ENCODE data around the gene TEDDM1.

TEDDM1 gene

GRCh38 chr1:182395906-182396305, 4.6 kb downstream of the TEDDM1 start:
- no peak for DNase-seq (ENCODE audit: extremely low read depth, low read depth)
- TF ChIP-seq CTCF (IDR thresholded peaks at IDR 0.05; ENCODE audit: low read depth, low read length, missing control alignments) = no peak
- no peak overlapping the region for H3K4me3 ChIP-seq (replicated peaks; ENCODE audit: low read depth, low read length)

GRCh38 chr1:182394055-182394775, 6.3 kb downstream of the TEDDM1 start:
- no peak for TF ChIP-seq CTCF (IDR thresholded peaks at IDR 0.05; ENCODE audit: low read depth, low read length, missing control alignments)
- no peak overlapping the region for H3K4me3 ChIP-seq (replicated peaks; ENCODE audit: low read depth, low read length)
- DNase-seq (ENCODE audit: extremely low read depth, low read depth) = no peak

- no peak for DNase-seq (ENCODE audit: extremely low read depth, low read depth)
- no peak for TF ChIP-seq CTCF (IDR thresholded peaks at IDR 0.05; ENCODE audit: low read depth, low read length, missing control alignments)
- peak overlapping the region; percentile 96 for H3K4me3 ChIP-seq (replicated peaks; ENCODE audit: low read depth, low read length)
These were observed 8.1 kb downstream of the TEDDM1 start for GRCh38 chr1:182392050-182393028.

- DNase-seq (ENCODE audit: extremely low read depth, low read depth) = peak; percentile 39
- peak within 1 kb of the TSS; percentile 96 for H3K4me3 ChIP-seq (replicated peaks; ENCODE audit: low read depth, low read length)
- no peak for TF ChIP-seq CTCF (IDR thresholded peaks at IDR 0.05; ENCODE audit: low read depth, low read length, missing control alignments)
These were observed 9.0 kb downstream of the TEDDM1 start, which contains the start of gene GLUL for GRCh38 chr1:182391362-182392049. GLUL (minus strand) TSS chr1:182391790; CDS start chr1:182388737, 3,053 bp downstream.

GRCh38 chr1:182391028-182391361, 9.5 kb downstream of the TEDDM1 start:
- H3K4me3 ChIP-seq (replicated peaks; ENCODE audit: low read depth, low read length) = peak overlapping the region; percentile 96
- DNase-seq (ENCODE audit: extremely low read depth, low read depth) = no peak
- TF ChIP-seq CTCF (IDR thresholded peaks at IDR 0.05; ENCODE audit: low read depth, low read length, missing control alignments) = no peak

GRCh38 chr1:182389619-182390047, 10.8 kb downstream of the TEDDM1 start:
- no peak for TF ChIP-seq CTCF (IDR thresholded peaks at IDR 0.05; ENCODE audit: low read depth, low read length, missing control alignments)
- no peak for DNase-seq (ENCODE audit: extremely low read depth, low read depth)
- H3K4me3 ChIP-seq (replicated peaks; ENCODE audit: low read depth, low read length) = peak overlapping the region; percentile 96
